Mesodermal cell (in vitro differentiated cells): ENCODE results near the gene CKLF. TPM values are rescaled to one million over a fixed set of nuclear protein-coding genes. Genes with fewer than 3 reads are reported as not detected.

ENCODE experiments used
- H3K27ac ChIP-seq: 2 replicates; pipeline ENCODE4 v1.7.0; 2013; ENCODE audit warnings: mild to moderate bottlenecking, low read depth, low read length, moderate library complexity; ENCODE audit not compliant: severe bottlenecking
- H3K36me3 ChIP-seq: 2 replicates; pipeline ENCODE4 v1.7.1; 2013; ENCODE audit warnings: mild to moderate bottlenecking, low read length, moderate library complexity; ENCODE audit not compliant: control insufficient read depth, insufficient read depth
- H3K4me1 ChIP-seq: one replicate; pipeline ENCODE4 v1.7.1; 2013; ENCODE audit warnings: mild to moderate bottlenecking, low read length; ENCODE audit not compliant: insufficient read depth, control insufficient read depth, poor library complexity, severe bottlenecking
- H3K4me3 ChIP-seq: 2 replicates; pipeline ENCODE4 v1.7.0; 2013; ENCODE audit warnings: low read length, control low read depth, mild to moderate bottlenecking; ENCODE audit not compliant: insufficient read depth, poor library complexity, severe bottlenecking; ENCODE audit errors: extremely low read depth
- H3K9me3 ChIP-seq: 2 replicates; pipeline ENCODE4 v1.7.1; 2013; ENCODE audit warnings: mild to moderate bottlenecking, low read length, moderate library complexity; ENCODE audit not compliant: control insufficient read depth
- WGBS, 2 experiments: methylation state at CpG; one replicate each; pipeline ENCODE4 v1.1.5; 2013; ENCODE audit warnings: missing lambda C conversion rate in 2 of 2; ENCODE audit not compliant: insufficient coverage in 2 of 2; 5-methylcytosine and 5-hydroxymethylcytosine counted together
- polyA plus RNA-seq, 2 experiments: library from polyadenylated mRNA; stranded (reverse); fragments of 50-300 nt; gene quantifications; one replicate each; pipeline ENCODE4 v1.2.3, GENCODE V29; 2013

CKLF gene, protein sequence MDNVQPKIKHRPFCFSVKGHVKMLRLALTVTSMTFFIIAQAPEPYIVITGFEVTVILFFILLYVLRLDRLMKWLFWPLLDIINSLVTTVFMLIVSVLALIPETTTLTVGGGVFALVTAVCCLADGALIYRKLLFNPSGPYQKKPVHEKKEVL
- polyA plus RNA-seq (2013, experiment 1 of 2): 28.1 TPM
- 23.8 TPM for polyA plus RNA-seq (2013, experiment 2 of 2)

DNA sequence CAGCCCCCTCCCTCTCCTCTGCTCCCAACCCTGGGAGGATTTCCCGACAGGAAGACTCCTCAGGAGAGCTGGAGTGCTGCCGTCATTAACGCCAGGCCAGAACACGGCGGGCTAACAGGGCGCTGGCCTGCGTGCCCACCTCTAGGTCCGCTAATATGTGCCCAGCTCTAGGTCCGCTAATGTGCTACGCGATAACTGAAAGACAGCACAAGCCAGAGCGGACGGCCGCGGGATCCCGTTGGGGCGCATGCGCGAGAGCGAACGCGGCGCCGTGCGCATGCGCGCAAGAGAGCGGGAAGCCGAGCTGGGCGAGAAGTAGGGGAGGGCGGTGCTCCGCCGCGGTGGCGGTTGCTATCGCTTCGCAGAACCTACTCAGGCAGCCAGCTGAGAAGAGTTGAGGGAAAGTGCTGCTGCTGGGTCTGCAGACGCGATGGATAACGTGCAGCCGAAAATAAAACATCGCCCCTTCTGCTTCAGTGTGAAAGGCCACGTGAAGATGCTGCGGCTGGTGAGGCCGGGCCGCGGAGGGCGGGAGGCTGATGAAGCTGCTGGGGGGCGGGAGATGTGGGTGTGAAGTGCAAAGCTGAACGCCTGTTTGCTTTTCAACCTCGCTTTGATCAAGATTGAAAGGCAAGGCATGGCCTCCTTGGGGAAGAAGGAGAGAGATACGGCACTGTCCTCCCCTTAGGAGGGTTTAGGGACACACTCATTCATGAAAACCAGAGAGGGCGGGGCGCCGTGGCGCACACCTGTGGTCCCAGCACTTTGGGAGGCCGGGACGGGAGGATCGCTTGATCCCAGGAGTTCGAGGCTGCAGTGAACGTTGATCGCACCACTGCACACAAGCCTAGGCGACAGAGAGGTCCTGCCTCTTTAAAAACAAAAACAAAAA is at the start of gene CKLF:
CKLF (plus strand) TSS at position 291 of the 892 bp plus-strand sequence; CDS start at position 431, 140 bp downstream.
- no peak within 1 kb of the TSS for H3K27ac ChIP-seq
- H3K9me3 ChIP-seq: peaks cover 6% of the 10 kb centered on the region
- H3K4me1 ChIP-seq: no peaks in the 10 kb centered on the region
- 29 to 33% methylated on average over 51 to 63 of the region's 63 CpGs for WGBS, 2 experiments
- peak within 1 kb of the TSS; percentile 34 for H3K4me3 ChIP-seq
- peaks cover 2% of the 10 kb centered on the region for H3K36me3 ChIP-seq

DNA sequence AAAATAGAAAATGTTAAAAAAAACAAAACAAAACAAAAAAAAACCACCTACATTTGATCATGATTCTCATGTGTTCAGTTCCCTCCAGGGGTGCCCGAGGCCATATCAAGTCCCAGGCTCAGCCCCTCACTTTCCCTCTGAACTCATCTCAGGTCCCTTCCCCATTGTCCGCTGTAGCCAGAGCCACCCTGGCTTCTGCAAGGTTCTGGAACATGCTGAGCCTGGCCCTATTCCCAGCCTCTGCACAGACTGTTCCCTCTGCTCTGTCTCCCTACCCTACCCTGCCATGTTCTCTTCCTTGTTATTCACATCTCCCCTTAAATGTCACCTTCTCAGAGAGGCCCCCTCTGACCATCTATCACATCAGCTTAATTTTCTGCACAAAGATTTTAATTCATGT is 49.3 kb upstream of the CKLF start:
- H3K4me3 ChIP-seq: no peak overlapping the region
- peaks cover 2% of the 10 kb centered on the region for H3K4me1 ChIP-seq
- no peaks in the 10 kb centered on the region for H3K9me3 ChIP-seq
- WGBS, 2 experiments: 93 to 95% methylated on average over 2 of the region's 2 CpGs
- no peak overlapping the region for H3K27ac ChIP-seq
- H3K36me3 ChIP-seq: no peaks in the 10 kb centered on the region

DNA sequence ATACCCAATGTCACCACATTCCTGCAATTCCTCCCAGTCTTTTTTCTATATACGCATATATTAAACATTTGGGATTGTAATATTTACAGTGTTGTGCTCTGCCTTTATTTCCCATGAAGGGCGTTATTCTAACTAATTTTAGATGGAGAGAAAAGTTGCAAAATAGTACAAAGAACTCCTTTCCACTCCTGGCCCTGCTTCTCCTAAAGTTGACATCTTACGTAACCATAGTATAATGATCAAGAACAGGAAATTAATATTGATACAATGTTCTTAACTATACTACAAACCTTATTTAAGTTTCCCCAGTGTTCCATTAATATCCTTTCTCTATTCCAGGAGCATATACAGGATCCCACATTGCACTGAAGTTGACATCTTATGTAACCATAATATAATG is 48.8 kb upstream of the CKLF start:
- H3K27ac ChIP-seq: no peak overlapping the region
- no peaks in the 10 kb centered on the region for H3K36me3 ChIP-seq
- H3K4me3 ChIP-seq: no peak overlapping the region
- no peaks in the 10 kb centered on the region for H3K9me3 ChIP-seq
- 67% methylated on average over 1 of the region's 3 CpGs; no CpG with 5 or more reads in 1 of the 2 experiments for WGBS, 2 experiments
- peaks cover 2% of the 10 kb centered on the region for H3K4me1 ChIP-seq

DNA sequence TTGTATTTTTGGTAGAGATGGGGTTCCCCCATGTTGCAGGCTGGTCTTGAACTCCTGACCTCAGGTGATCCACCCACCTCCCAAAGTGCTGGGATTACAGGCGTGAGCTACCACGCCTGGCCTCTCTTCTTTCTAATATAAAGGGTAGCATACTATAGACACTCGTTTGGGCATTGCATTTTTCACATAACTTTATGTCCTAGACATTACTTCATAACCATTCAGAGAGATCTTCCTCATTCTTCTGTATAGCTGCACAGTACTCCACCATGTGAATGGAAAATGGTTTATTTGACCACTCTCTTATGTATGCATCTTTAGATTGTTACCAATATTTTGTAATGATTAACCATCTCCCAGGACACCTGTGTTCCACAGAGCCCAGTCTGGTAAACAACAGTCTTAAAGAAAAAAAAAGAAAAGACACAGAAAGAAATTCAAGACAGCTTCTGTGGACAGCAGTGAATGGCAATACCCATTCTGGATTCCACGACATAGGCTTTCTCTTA is 44.6 kb upstream of the CKLF start:
- no peaks in the 10 kb centered on the region for H3K36me3 ChIP-seq
- no peaks in the 10 kb centered on the region for H3K9me3 ChIP-seq
- peaks cover 14% of the 10 kb centered on the region for H3K4me1 ChIP-seq
- WGBS, 2 experiments: 83 to 85% methylated on average over 3 to 4 of the region's 4 CpGs
- no peak overlapping the region for H3K27ac ChIP-seq
- no peak overlapping the region for H3K4me3 ChIP-seq

DNA sequence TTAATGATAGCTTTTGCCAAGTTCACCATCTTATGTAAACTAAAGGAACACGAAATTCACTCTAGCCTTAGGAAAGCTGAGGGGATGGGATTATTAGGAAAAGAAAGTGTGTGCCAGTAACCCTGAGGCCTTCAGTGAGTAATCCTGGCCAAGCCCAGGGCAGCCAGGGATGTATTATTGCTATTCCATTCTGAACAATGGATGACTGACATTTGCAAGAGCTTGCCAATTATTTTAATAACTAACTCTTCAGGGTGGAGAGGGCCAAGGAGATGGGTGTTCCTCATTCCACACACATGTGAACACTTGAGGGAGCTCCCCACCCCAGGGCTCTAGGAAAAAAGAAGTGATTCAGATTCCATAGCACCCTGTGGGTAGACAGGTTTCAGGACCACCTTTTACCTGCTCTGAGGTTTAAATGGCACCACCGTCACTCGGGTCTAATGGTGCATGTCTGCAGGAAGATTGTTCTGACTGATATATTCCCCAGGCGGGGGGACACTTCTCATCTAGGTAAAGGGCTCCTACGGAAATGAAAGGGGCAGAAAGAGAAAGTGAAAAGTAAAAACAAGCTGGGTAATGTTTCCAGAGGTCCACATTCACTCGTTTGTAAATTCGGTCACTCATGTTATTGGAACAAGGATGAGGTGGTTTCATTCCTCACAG is 44.0 kb upstream of the CKLF start:
- 90 to 97% methylated on average over 5 to 6 of the region's 7 CpGs for WGBS, 2 experiments
- Histone ChIP-seq H3K9me3 (no peaks in the 10 kb centered on the region), H3K27ac (no peak overlapping the region), H3K4me1 (peaks cover 20% of the 10 kb centered on the region), H3K36me3 (no peaks in the 10 kb centered on the region), H3K4me3 (no peak overlapping the region)

DNA sequence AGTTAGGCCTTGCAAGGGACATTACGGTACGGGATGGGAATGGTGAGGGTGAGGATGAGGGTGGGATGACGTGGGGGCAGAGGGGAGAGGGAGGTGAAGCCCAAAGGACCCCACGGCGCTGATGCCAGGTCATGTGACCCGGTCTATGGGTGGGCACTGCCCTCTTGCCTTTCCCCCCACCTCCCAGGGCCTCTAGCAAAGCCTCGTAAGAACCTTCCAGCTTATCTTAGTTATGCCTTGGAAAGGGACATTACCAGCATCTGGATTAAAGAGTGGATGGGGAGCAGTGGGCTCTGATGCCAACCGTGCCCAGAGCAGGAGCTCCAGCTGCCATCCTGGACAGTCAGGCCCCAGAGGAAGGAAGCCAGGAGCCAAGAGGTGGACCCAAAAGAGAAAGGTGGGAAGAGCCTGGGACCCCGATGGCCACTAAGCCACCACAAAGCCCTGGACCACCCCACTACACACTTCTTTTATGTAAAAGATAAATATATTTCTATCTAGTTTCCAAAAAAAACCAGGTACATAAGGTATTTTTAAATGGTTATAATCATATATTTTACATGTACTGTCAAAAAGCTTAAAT is 43.4 kb upstream of the CKLF start:
- H3K9me3 ChIP-seq: no peaks in the 10 kb centered on the region
- peaks cover 21% of the 10 kb centered on the region for H3K4me1 ChIP-seq
- no peak overlapping the region for H3K27ac ChIP-seq
- no peaks in the 10 kb centered on the region for H3K36me3 ChIP-seq
- no peak overlapping the region for H3K4me3 ChIP-seq
- 92 to 95% methylated on average over 3 to 4 of the region's 9 CpGs for WGBS, 2 experiments

DNA sequence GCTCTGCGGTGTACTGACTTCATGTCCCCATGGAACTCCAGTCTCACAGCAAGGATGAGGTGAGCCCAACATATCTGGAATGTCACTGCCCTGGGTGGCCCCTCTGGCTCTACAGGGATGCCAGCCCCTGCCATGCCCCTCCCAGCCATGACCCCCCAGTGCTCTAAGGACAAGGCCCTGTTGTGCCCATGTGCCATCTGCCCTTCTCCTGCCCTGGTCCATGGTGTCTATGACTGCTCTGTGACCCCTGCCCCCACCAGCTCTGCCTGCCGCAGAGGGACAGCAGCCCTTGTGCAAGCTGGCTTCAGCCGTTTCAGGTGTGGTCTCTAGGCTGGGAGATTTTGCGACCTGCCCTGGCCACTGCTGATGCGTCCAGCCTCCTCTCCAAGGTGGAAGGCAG is 42.8 kb upstream of the CKLF start:
- no peaks in the 10 kb centered on the region for H3K36me3 ChIP-seq
- H3K27ac ChIP-seq: no peak overlapping the region
- H3K9me3 ChIP-seq: no peaks in the 10 kb centered on the region
- H3K4me3 ChIP-seq: no peak overlapping the region
- 95 to 100% methylated on average over 1 to 5 of the region's 5 CpGs for WGBS, 2 experiments
- peaks cover 21% of the 10 kb centered on the region for H3K4me1 ChIP-seq

DNA sequence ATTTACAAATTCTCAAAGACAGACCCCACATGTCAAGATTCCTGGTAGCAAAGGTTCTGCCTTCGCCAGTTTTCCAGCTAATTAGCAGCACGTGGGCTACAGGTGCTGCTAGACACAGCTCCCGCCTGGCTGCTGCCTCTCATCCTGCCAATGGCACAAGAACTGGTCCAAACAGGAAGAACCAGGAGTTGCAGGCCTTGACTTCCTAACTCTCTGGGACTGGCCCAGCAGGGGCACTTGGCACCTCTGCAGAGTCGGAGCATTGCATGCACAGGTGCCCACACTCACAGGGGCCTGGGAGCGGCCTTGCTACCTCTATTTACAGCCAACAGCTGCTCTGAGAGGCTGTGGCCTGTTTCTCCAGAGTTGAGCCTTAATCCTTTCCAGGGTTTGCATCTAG is 42.1 kb upstream of the CKLF start:
- no peak overlapping the region for H3K4me3 ChIP-seq
- H3K4me1 ChIP-seq: peaks cover 24% of the 10 kb centered on the region
- H3K36me3 ChIP-seq: no peaks in the 10 kb centered on the region
- H3K27ac ChIP-seq: no peak overlapping the region
- WGBS, 2 experiments: 86 to 96% methylated on average over 5 of the region's 5 CpGs
- H3K9me3 ChIP-seq: no peaks in the 10 kb centered on the region

DNA sequence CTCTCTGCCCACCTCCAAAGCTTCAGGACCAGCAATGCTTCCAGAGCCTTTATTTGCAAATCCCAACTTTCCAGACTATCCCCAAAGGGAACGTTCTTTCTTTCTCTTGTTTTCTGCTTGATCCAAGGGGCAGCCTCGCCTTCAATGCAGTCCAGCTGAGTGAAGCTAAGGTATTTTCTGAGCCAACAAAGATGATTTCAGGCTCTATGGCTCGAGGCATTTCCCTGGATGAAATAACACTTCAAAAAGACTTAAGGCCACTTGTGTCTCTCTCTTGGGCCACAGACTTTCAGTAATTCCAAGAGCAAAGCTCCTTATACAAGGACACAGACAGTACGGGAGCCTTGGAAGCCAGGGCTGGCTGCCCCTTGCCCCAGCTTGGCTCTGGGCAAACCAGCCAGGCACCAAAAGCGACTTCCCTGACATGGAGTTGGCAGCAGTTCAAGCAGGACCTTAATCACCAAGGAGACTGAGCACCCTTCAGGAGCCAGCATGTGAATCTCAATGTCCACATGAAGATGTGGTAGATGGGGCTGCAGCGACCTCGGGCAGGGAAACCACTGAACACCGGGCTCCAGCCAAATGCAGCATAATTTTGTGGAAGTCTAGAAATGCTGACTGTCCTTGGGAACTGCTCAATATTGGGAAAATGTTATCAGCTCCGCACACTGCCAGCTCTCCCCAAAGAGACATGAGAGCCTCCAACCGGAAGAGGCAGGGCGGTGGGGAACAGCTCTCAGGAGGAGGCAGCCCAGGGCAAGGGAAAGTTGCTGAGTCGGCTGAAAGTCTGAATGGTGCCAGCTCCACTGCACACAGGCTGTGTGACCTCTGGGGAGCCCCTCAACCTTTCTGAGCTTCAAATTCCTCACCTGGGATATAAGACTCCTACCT is 41.4 kb upstream of the CKLF start:
- Histone ChIP-seq H3K9me3 (no peaks in the 10 kb centered on the region), H3K4me3 (no peak overlapping the region), H3K27ac (no peak overlapping the region), H3K36me3 (no peaks in the 10 kb centered on the region), H3K4me1 (peaks cover 31% of the 10 kb centered on the region)
- 96 to 98% methylated on average over 12 of the region's 12 CpGs for WGBS, 2 experiments
